Left lobe of liver (tissue), 2 donors: Measurements from ENCODE around the gene CILP2. TPM values are rescaled to one million over a fixed set of nuclear protein-coding genes. Genes with fewer than 3 reads are reported as not detected.

Experiments used
- ATAC-seq: fragments of 200-7000 bp; cut with Tn5 transposase; one replicate; pipeline ENCODE4 v1.9.1; 2020; ENCODE audit warnings: mild to moderate bottlenecking, moderate library complexity
- DNase-seq: peaks from one replicate; pipeline ENCODE4 v3.0.0-alpha.2; 2020; ENCODE audit warnings: low spot score
- total RNA-seq: library from RNA; stranded (reverse); gene quantifications from one replicate; pipeline ENCODE4 v1.2.1, GENCODE V29; 2021
- donor health status: DM: no; HTN: no; CAD: no; lungs with moderate emphysema.
- donor health status: DM: no; HTN: yes; CAD: no.

The CILP2 gene
- total RNA-seq, 1 donor from 2014 or later, result 0.10 TPM

GRCh38 chr19:19505669-19506326 is 32.3 kb upstream of the CILP2 start:
- DNase-seq, result no peak
- ATAC-seq, result no peak

- ATAC-seq, result no peak
- DNase-seq, result no peak
These were observed 31.5 kb upstream of the CILP2 start for GRCh38 chr19:19506592-19506991.

DNA sequence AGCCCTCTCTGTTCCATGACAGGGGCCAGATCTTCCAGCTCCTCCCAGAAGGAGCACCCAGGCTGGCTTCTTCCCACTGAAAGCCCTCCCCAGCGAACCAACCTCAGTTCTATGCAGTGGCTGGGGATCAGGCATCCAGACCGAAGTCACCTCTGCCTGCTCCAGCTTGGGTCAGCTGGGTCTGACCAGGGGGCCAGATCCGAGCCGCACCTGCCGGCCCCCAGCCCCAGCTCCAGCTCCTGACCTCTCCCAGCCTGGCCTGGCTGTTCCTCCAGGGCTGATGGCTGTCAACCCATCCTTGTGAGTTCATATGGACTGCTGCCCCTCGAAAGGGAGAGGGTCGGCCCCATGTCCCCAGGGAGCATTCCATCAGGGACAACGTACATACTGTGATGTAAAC is 30.7 kb upstream of the CILP2 start:
- DNase-seq (no peak), ATAC-seq (no peak)

DNA sequence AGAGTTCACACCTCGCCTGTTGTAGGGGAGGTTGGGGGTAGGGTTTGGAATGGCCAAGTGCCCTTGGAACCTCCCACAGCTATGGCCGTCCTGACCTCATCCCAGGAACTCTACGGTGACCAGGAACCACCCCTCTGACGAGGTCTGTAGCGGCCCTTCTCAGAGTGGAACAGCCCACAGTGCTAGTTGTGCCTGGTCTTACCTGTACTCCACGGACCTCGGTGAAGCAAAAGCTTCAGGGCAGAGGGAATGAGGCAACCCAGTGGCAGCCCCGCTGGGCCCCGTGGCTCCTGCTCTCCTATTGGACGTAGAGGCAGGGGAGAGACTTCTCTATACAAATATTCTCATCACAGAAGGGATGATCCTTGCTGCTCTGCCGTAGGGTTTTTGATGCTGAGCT is 29.8 kb upstream of the CILP2 start:
- no peak for DNase-seq
- ATAC-seq, result no peak

DNA sequence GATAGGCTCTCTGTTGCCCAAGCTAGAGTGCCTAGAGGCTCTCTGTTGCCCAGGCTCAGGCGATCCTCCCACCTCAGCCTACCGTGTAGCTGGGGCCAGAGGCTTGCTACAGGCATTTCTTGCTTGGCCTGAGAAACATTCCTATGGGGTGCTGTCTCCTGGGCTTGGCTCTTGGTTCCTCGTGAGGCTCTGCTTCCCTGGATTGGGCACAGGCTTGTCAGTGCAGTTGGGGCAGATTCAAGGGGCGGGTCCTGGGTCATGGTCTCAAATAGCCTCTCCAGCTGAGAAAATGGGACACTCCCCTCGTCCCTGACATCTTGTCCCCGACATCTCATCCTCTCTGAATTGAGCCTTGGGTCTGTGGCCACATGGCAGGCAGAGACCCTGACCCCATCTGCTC is 27.6 kb upstream of the CILP2 start:
- no peak for ATAC-seq
- no peak for DNase-seq

- DNase-seq, result no peak
- no peak for ATAC-seq
These were observed 24.4 kb upstream of the CILP2 start for GRCh38 chr19:19513682-19514081.

DNA sequence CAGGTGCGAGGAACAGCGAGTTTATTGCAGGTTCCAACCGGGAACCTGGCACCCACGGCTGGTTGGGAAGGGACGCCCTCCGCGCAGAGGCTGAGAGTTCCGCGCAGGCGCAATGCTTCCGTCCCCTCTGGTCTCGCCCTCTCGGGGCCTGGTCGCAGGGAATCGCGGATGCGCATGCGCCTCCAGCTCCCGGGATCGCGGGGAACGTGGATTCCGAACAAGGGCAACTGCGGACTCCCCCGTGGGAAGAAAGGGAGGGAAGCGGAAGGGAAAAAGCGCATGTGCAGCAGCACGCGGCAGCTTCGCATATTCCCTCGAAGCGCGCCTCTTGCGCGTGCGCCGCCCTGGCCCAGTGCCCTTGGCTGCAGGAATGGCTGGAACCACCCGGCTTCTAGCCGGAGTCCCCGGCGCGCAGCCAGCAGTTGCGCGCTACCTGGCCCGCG is 23.8 kb upstream of the CILP2 start:
- ATAC-seq, result peak; percentile 19
- DNase-seq, result peak; percentile 75

DNA sequence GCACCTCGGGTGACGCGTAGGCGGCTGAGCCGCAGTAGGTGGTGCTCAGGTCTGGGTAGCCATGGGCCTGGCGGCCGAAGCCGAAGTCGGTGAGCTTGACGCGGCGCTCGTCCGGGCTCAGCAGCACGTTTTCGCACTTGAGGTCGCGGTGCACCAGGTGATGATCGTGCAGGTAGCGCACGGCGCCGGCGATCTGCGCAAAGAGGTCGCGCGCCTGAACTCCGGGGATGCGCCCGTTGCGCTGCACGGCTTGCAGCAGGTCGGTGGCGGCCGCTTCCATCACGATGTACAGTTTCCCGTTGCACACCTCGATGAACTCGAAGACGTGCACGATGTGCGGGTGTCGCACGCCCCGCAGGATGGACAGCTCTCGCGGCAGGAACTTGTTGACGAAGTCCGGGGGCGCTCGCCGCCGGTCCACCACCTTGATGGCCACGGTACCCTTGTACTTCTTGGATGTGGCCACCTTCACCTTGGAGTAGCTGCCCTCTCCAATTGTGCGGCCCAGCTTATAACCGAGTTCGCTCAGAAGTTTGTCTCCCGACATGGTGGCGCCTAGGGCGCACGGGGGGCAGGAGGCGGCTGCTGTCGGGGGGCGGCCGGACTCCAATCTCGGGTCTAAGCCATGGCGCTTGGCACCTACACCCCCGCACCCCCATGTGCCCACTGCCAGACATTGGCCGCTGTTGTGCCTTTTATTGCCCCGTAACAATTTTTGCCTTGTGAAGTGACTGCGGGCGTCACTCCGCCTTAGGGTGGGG is 23.0 kb upstream of the CILP2 start, which contains the start of gene TSSK6:
TSSK6 (minus strand) TSS at position 668 of the 761 bp plus-strand sequence; CDS start at position 547, 121 bp downstream.
- no peak for ATAC-seq
- DNase-seq, result no peak

DNA sequence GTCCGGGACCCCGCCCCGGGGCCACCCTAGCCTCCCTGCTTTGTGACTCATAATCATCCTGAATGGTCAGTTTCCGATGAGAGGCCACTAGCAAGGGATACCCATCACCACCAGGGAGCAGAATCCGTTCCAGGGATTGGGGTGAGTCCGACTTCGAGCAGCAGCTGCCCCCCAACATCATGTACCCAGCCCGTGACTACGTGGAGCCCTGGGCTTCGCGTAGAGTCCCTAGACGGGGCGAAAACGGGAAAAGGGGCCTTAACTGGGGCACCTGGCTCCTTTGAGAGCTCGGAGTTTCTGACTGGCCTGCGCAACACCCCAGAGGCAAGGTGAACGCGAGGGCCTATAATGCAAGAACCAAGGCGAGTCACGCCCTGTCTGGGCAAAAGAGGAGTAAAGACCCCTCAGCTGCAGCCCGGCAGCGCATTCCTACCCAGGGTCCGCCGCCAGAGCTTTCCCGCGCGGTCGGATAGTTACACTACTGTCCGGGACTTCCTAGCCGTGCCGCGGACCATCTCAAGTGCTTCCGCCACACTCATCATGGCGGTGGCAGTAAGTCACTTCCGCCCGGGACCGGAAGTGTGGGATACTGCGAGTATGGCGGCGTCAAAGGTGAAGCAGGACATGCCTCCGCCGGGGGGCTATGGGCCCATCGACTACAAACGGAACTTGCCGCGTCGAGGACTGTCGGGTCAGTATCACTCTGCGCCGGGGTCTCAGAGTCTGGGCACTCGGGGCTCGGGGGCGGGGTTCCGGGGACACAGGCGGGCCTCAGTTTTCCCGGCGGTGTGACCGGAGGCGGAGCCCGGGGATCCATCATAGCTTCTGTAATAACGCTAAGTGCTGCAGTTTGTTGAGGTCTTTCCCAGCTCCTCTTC is 22.2 kb upstream of the CILP2 start, which contains the start of gene NDUFA13:
NDUFA13 (plus strand) TSS at position 584 of the 878 bp plus-strand sequence; CDS start at position 598, 14 bp downstream.
- DNase-seq (peak; percentile 94), ATAC-seq (peak; percentile 95)

GRCh38 chr19:19517235-19517619 is 20.8 kb upstream of the CILP2 start:
- ATAC-seq (no peak), DNase-seq (no peak)

GRCh38 chr19:19520989-19521388 is 17.1 kb upstream of the CILP2 start:
- no peak for DNase-seq
- no peak for ATAC-seq

GRCh38 chr19:19523177-19523576 is 14.9 kb upstream of the CILP2 start:
- no peak for DNase-seq
- no peak for ATAC-seq

DNA sequence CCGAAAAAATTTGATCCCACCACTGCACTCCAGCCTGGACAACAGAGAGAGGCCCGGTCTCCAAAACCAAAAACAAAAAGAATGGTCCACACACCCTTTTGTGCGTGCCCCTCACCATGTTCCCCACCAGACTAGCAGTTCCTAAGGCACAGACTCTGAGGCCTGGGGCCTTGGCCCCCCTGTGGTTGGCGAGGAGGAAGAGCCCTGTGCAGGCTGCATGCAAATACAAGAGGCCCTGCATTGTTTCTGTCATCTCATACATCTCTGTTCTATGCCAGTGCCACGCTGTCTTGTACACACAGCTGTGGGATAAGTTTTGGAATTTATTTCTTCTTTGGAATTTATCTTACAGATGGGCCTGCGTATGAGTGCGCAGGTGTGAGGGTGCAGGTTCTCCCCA is 14.0 kb upstream of the CILP2 start:
- DNase-seq (no peak), ATAC-seq (no peak)

DNA sequence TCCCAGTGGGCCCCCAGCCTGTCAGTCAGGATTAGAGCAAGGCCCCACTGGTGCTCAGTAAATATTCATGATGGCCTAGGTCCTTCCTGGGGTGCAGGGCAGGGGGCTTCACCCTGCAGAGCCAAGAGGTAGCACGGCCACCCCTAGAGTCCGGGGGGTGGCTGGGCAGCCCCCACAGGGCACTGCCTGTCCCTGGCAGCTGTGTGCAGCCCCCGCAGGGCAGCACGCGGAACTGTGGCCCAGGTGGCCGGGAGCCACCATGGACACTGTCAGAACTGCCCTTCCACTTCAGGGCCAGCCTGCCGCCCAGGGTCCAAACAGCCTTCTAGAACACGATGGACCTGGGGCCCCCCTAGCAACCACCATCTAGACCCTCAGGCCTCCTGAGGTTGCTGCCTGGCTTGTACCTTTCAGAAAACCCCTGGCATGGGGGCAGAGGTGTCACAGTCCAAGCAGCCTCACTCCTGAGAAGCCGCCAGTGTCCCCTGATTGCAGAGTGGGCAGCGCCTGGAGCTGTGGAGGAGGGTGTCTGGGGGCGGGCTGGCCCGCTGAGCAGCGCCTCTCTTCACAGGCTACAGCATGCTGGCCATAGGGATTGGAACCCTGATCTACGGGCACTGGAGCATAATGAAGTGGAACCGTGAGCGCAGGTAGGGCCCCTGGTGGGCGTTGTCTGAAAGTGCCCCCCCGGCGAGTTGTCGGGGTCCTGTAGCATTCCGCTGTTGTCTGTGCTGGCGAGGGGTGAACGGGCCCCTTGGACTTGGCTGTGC is 12.3 kb upstream of the CILP2 start:
- DNase-seq, result no peak
- no peak for ATAC-seq

GRCh38 chr19:19526581-19527370 is 11.3 kb upstream of the CILP2 start:
- DNase-seq, result no peak
- ATAC-seq, result no peak

DNA sequence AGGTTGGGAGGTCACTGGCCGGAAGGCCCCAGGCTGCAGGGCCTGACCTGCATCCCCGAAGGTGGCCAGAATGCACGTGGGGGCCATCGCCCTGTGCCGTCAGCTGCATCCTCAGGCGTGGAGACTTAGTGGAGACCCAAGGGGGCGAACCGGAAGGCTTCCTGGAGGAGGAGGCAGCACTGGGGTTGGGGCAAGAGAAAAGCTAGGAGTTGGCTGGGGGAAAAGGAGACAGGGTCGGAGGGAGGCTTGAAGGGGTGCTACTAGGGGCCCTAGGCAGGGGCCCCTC is 10.8 kb upstream of the CILP2 start:
- DNase-seq (no peak), ATAC-seq (no peak)

- ATAC-seq, result no peak
These were observed 10.1 kb upstream of the CILP2 start for GRCh38 chr19:19527674-19528625.

GRCh38 chr19:19528721-19529490 is 9.2 kb upstream of the CILP2 start, which contains the start of gene YJEFN3:
YJEFN3 (plus strand) TSS chr19:19528911; CDS start chr19:19528933, 22 bp downstream.
- ATAC-seq, result no peak
- DNase-seq, result no peak

More at GRCh38 chr19:19527674-19528625, 10.1 kb upstream of the CILP2 start:
- DNase-seq, result no peak
